Keratinocyte (primary cell): Measurements from ENCODE around the gene GTF3C1.

Experiments
- CTCF ChIP-seq, 3 experiments: IDR thresholded peaks in 1 of 3; conservative IDR thresholded peaks in 1 of 3; optimal IDR thresholded peaks in 1 of 3; 2 replicates in 2 of 3; 3 replicates in 1 of 3; pipeline versions ENCODE3 to v1.5.1; 2011; ENCODE audit warnings: low read length in 3 of 3, mild to moderate bottlenecking in 3 of 3, moderate library complexity in 2 of 3, control low read depth in 1 of 3, inconsistent platforms in 1 of 3; ENCODE audit not compliant: insufficient read depth in 2 of 3; ENCODE audit errors: extremely low read depth in 1 of 3
- EZH2 ChIP-seq: IDR thresholded peaks from one replicate; pipeline ENCODE4 v1.6.1; 2012; ENCODE audit warnings: inconsistent platforms, mild to moderate bottlenecking, low read length, moderate library complexity

DNA sequence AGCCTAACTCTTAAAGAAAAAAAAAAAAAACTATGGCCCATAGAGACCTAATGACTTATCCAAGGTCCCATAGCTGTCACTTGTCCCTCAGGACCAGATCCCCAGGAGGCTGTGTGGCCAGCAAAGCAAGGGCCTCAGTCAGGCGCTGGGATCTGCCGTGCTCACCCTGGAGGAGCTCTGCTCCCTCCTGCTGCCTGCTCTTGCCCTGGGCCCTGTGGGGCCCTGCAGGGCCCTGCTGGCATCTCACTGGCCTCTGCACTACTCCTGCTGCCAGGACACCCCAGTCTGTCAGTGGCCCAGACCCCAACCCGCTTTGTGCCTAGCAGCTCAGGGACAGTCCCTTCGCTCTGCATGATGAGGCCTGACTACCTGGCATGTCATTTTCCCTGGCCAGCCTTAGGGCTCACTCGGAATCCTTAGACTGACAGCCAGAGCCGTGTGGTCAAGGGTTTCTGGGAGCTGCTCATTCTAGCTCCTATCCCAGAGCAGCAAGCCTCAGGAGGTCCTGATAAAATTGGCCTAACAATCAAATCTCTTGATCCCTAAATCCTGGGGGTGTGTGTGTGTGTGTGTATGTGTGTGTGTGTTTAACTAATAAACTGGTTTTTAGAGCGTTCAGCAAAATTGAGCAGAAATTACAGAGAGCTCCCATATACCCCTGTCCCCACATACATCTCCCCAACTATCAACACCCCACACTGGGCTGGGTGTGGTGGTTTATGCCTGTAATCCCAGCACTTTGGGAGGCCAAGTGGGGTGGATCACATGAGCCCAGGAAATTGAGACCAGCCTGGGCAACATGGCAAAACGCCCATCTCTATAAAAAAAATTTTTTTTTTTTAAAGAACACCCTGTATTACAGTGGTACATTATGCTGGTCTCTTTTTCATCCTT lies 22.0 kb upstream of the GTF3C1 start:
- no peak for TF ChIP-seq CTCF (optimal IDR thresholded peaks at IDR 0.05 in 1 of 3, IDR thresholded peaks at IDR 0.05 in 1 of 3, conservative IDR thresholded peaks at IDR 0.05 in 1 of 3; ENCODE audit: extremely low read depth in 1 of 3, insufficient read depth in 2 of 3, low read length in 3 of 3)
- TF ChIP-seq EZH2 = no peak
